Urothelium cell line (cell line): ENCODE results near the gene ZDHHC22.
A peak's percentile ranks its signal among the peaks of the same experiment; 100 is the strongest.

Source experiments
- DNase-seq: peaks from one replicate; pipeline ENCODE4 v3.0.0; 2011; ENCODE audit warnings: low spot score, mixed read lengths
- FAIRE-seq: peaks from 2 replicates; lab custom pipeline; 2011; peaks lifted over from hg19 to GRCh38; lab: Jason Lieb, UNC

Gene ZDHHC22

GRCh38 chr14:77158175-77158881 is 16.7 kb upstream of the ZDHHC22 start:
- peak; percentile 100 for FAIRE-seq

GRCh38 chr14:77157740-77158139 is 16.1 kb upstream of the ZDHHC22 start:
- DNase-seq = peak; percentile 13

More at GRCh38 chr14:77158175-77158881, 16.7 kb upstream of the ZDHHC22 start:
- peak; percentile 89 for DNase-seq

GRCh38 chr14:77155083-77155482 is 13.5 kb upstream of the ZDHHC22 start:
- no peak for FAIRE-seq
- no peak for DNase-seq

More at GRCh38 chr14:77157740-77158139, 16.1 kb upstream of the ZDHHC22 start:
- peak; percentile 30 for FAIRE-seq

- DNase-seq (no peak), FAIRE-seq (no peak)
Measured at GRCh38 chr14:77154421-77154820, 12.8 kb upstream of the ZDHHC22 start.

- no peak for FAIRE-seq
Measured at GRCh38 chr14:77153802-77154201, 12.2 kb upstream of the ZDHHC22 start.

GRCh38 chr14:77151918-77152588 is 10.5 kb upstream of the ZDHHC22 start:
- peak; percentile 60 for DNase-seq
- FAIRE-seq = no peak

More at GRCh38 chr14:77153802-77154201, 12.2 kb upstream of the ZDHHC22 start:
- DNase-seq = no peak

GRCh38 chr14:77151245-77151644 is 9.7 kb upstream of the ZDHHC22 start:
- FAIRE-seq = no peak
- peak; percentile 73 for DNase-seq

- FAIRE-seq = no peak
- DNase-seq = no peak
Measured at GRCh38 chr14:77148510-77149231, 7.1 kb upstream of the ZDHHC22 start.

- peak; percentile 44 for FAIRE-seq
- DNase-seq = no peak
Measured at GRCh38 chr14:77145975-77146740, 4.6 kb upstream of the ZDHHC22 start.

GRCh38 chr14:77144412-77145115 is 3.0 kb upstream of the ZDHHC22 start:
- peak; percentile 27 for FAIRE-seq
- no peak for DNase-seq

- DNase-seq = no peak
- no peak for FAIRE-seq
Measured at GRCh38 chr14:77143071-77143470, 1.5 kb upstream of the ZDHHC22 start.

- peak; percentile 62 for FAIRE-seq
Measured at GRCh38 chr14:77142005-77142800, 612 bp upstream of the ZDHHC22 start.

GRCh38 chr14:77140359-77141213 is 1.0 kb downstream of the ZDHHC22 start:
- peak; percentile 62 for FAIRE-seq

More at GRCh38 chr14:77142005-77142800, 612 bp upstream of the ZDHHC22 start:
- no peak for DNase-seq

GRCh38 chr14:77139540-77140358 is 1.8 kb downstream of the ZDHHC22 start:
- peak; percentile 90 for DNase-seq
- no peak for FAIRE-seq

More at GRCh38 chr14:77140359-77141213, 1.0 kb downstream of the ZDHHC22 start:
- no peak for DNase-seq

- DNase-seq = no peak
- FAIRE-seq = peak; percentile 93
Measured at GRCh38 chr14:77139022-77139421, 2.6 kb downstream of the ZDHHC22 start.

GRCh38 chr14:77133720-77134338 is 7.8 kb downstream of the ZDHHC22 start:
- FAIRE-seq (peak; percentile 79), DNase-seq (peak; percentile 92)
